Measurements from ENCODE around the gene S100A9. TPM values are rescaled to one million over a fixed set of nuclear protein-coding genes. Genes with fewer than 3 reads are reported as not detected.
A peak's percentile ranks its signal among the peaks of the same experiment; 100 is the strongest.

The S100A9 gene
- polyA plus RNA-seq, 3 donors, result 20,498 to 43,602 (median 40,800) TPM

GRCh38 chr1:153343040-153343681 is 14.5 kb upstream of the S100A9 start:
- Histone ChIP-seq H3K27ac (ENCODE audit: low read depth in 1 of 2, low read length in 2 of 2) (no peak overlapping the region), H3K36me3 (replicated peaks in 1 of 2; ENCODE audit: control insufficient read depth in 1 of 2, insufficient read depth in 2 of 2, low read length in 2 of 2) (no peaks in the 10 kb centered on the region), H2AFZ (ENCODE audit: insufficient read depth, low read depth, low read length, poor library complexity, severe bottlenecking) (no peak overlapping the region), H3K4me1 (ENCODE audit: control insufficient read depth in 1 of 2, insufficient read depth in 2 of 2, low read length in 2 of 2) (peaks cover 29 to 36% of the 10 kb centered on the region in 2 donors), H3K9ac (ENCODE audit: insufficient read depth, low read length, poor library complexity, severe bottlenecking) (no peak overlapping the region), H4K20me1 (ENCODE audit: insufficient read depth, low read length) (no peaks in the 10 kb centered on the region), H3K4me2 (replicated peaks; ENCODE audit: extremely low read depth, low read length, poor library complexity, severe bottlenecking) (no peak overlapping the region), H3K9me3 (replicated peaks in 1 of 2; ENCODE audit: control insufficient read depth in 1 of 2, insufficient read depth in 1 of 2, low read length in 2 of 2) (no peaks in the 10 kb centered on the region), H3K79me2 (ENCODE audit: insufficient read depth, low read length) (no peaks in the 10 kb centered on the region), H3K4me3 (replicated peaks in 1 of 3; ENCODE audit: low read depth in 2 of 3, low read length in 3 of 3) (no peak overlapping the region), H3K27me3 (ENCODE audit: control insufficient read depth in 2 of 2, insufficient read depth in 2 of 2, low read length in 2 of 2) (no peaks in the 10 kb centered on the region)
- H3K36me3 Mint-ChIP-seq, result no peaks in the 10 kb centered on the region
- peak overlapping the region in 1 of 7 donors; percentile 67 for H3K27ac Mint-ChIP-seq
- peaks cover 0 to 2% (median 0%) of the 10 kb centered on the region in 7 donors for H3K9me3 Mint-ChIP-seq
- peaks cover 8 to 10% (median 10%) of the 10 kb centered on the region in 3 donors for H3K27me3 Mint-ChIP-seq (ENCODE audit: low read depth in 3 of 3)
- 44% methylated on average over 5 of the region's 5 CpGs for WGBS (ENCODE audit: insufficient coverage)
- no peak for TF ChIP-seq CTCF (IDR thresholded peaks at IDR 0.05)
- no peak overlapping the region for H3K4me3 Mint-ChIP-seq
- no peak for DNase-seq
- intact Hi-C loops (cut with micrococcal nuclease), result no loop called here
- peaks cover 51% of the 10 kb centered on the region for H3K4me1 Mint-ChIP-seq

GRCh38 chr1:153343811-153344717 is 13.6 kb upstream of the S100A9 start:
- Mint-ChIP-seq H3K4me1 (peaks cover 56% of the 10 kb centered on the region), H3K4me3 (peak overlapping the region in 1 of 2 donors; percentile 61), H3K27ac (peak overlapping the region in 2 of 7 donors; percentile 28 to 31), H3K36me3 (no peaks in the 10 kb centered on the region), H3K9me3 (peaks cover 0 to 2% (median 0%) of the 10 kb centered on the region in 7 donors), H3K27me3 (ENCODE audit: low read depth in 3 of 3) (peaks cover 8 to 9% (median 8%) of the 10 kb centered on the region in 3 donors)
- Histone ChIP-seq H3K79me2 (ENCODE audit: insufficient read depth, low read length) (no peaks in the 10 kb centered on the region), H3K4me1 (ENCODE audit: control insufficient read depth in 1 of 2, insufficient read depth in 2 of 2, low read length in 2 of 2) (peaks cover 32 to 44% of the 10 kb centered on the region in 2 donors), H3K27ac (ENCODE audit: low read depth in 1 of 2, low read length in 2 of 2) (no peak overlapping the region), H3K36me3 (replicated peaks in 1 of 2; ENCODE audit: control insufficient read depth in 1 of 2, insufficient read depth in 2 of 2, low read length in 2 of 2) (no peaks in the 10 kb centered on the region), H3K9me3 (replicated peaks in 1 of 2; ENCODE audit: control insufficient read depth in 1 of 2, insufficient read depth in 1 of 2, low read length in 2 of 2) (no peaks in the 10 kb centered on the region), H3K27me3 (ENCODE audit: control insufficient read depth in 2 of 2, insufficient read depth in 2 of 2, low read length in 2 of 2) (no peaks in the 10 kb centered on the region), H4K20me1 (ENCODE audit: insufficient read depth, low read length) (no peaks in the 10 kb centered on the region), H3K9ac (ENCODE audit: insufficient read depth, low read length, poor library complexity, severe bottlenecking) (no peak overlapping the region), H3K4me2 (replicated peaks; ENCODE audit: extremely low read depth, low read length, poor library complexity, severe bottlenecking) (peak overlapping the region; percentile 24), H2AFZ (ENCODE audit: insufficient read depth, low read depth, low read length, poor library complexity, severe bottlenecking) (no peak overlapping the region), H3K4me3 (replicated peaks in 1 of 3; ENCODE audit: low read depth in 2 of 3, low read length in 3 of 3) (peak overlapping the region in 1 of 3 experiments; percentile 28)
- no peak for TF ChIP-seq CTCF (IDR thresholded peaks at IDR 0.05)
- no peak for DNase-seq
- intact Hi-C loops (cut with micrococcal nuclease), result no loop called here
- WGBS (ENCODE audit: insufficient coverage), result 100% methylated on average over 1 of the region's 9 CpGs
